ENCODE data around the gene UAP1. TPM values are rescaled to one million over a fixed set of nuclear protein-coding genes. Genes with fewer than 3 reads are reported as not detected.

UAP1 gene
- total RNA-seq, 1 donor from 2014 or later: 13.4 TPM

GRCh38 chr1:162631546-162632191, 70.1 kb downstream of the UAP1 start:
- intact Hi-C loops (cut with micrococcal nuclease): no loop called here
- no peaks in the 10 kb centered on the region for H3K36me3 Mint-ChIP-seq (ENCODE audit: low read depth)
- no peak for DNase-seq
- TF ChIP-seq, protein P1, sequence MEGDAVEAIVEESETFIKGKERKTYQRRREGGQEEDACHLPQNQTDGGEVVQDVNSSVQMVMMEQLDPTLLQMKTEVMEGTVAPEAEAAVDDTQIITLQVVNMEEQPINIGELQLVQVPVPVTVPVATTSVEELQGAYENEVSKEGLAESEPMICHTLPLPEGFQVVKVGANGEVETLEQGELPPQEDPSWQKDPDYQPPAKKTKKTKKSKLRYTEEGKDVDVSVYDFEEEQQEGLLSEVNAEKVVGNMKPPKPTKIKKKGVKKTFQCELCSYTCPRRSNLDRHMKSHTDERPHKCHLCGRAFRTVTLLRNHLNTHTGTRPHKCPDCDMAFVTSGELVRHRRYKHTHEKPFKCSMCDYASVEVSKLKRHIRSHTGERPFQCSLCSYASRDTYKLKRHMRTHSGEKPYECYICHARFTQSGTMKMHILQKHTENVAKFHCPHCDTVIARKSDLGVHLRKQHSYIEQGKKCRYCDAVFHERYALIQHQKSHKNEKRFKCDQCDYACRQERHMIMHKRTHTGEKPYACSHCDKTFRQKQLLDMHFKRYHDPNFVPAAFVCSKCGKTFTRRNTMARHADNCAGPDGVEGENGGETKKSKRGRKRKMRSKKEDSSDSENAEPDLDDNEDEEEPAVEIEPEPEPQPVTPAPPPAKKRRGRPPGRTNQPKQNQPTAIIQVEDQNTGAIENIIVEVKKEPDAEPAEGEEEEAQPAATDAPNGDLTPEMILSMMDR (IDR thresholded peaks at IDR 0.05): no peak
- ChIA-PET POLR2A (no interaction called here), CTCF (no interaction called here)
- H3K9me3 Mint-ChIP-seq: no peaks in the 10 kb centered on the region
- H3K4me3 Mint-ChIP-seq: no peak overlapping the region
- no peak overlapping the region for H3K27ac Mint-ChIP-seq
- H3K27me3 Mint-ChIP-seq: peaks cover 9% of the 10 kb centered on the region
- ATAC-seq (ENCODE audit: low read depth): no peak
- no peaks in the 10 kb centered on the region for H3K4me1 Mint-ChIP-seq

DNA sequence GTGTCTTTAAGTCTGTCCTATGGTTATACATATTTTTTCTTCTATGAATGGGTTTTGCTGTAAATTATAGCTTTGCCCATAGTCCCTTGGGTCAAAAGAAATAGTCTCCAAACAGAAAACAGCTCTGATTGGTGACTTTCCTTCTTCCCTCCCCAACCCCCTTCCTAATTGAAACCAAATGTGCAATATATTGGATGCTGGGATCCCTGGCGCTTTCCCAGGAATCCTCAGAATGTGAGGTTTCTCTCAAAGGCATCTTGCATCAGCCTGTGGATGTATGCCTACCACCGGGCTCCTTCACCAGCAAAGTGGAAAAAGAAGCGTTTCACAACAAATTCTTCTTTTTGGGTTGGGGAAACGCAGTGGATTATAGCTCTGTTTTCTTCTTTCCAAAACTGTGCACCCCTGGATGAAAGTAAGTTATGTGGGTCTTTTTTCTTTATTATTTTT, 70.7 kb downstream of the UAP1 start, which contains the start of gene DDR2:
TSS of gene DDR2 (plus strand) at position 248 of the 450 bp plus-strand sequence. CDS start 86,600 bp downstream, outside the sequence.
- CTCF ChIA-PET: no interaction called here
- POLR2A ChIA-PET: no interaction called here
- Mint-ChIP-seq H3K27ac (no peak within 1 kb of the TSS), H3K9me3 (no peaks in the 10 kb centered on the region), H3K27me3 (peaks cover 9% of the 10 kb centered on the region), H3K36me3 (ENCODE audit: low read depth) (no peaks in the 10 kb centered on the region), H3K4me3 (no peak within 1 kb of the TSS), H3K4me1 (no peaks in the 10 kb centered on the region)
- TF ChIP-seq, protein P1 (IDR thresholded peaks at IDR 0.05): no peak
- DNase-seq (no peak), ATAC-seq (ENCODE audit: low read depth) (no peak)
- intact Hi-C loops (cut with micrococcal nuclease): no loop called here

- H3K4me3 Mint-ChIP-seq: no peak overlapping the region
- ChIA-PET CTCF (no interaction called here), POLR2A (no interaction called here)
- no peaks in the 10 kb centered on the region for H3K9me3 Mint-ChIP-seq
- no peak for DNase-seq
- H3K27me3 Mint-ChIP-seq: peaks cover 8% of the 10 kb centered on the region
- intact Hi-C loops (cut with micrococcal nuclease): no loop called here
- no peaks in the 10 kb centered on the region for H3K36me3 Mint-ChIP-seq (ENCODE audit: low read depth)
- H3K4me1 Mint-ChIP-seq: no peaks in the 10 kb centered on the region
- no peak overlapping the region for H3K27ac Mint-ChIP-seq
- no peak for ATAC-seq (ENCODE audit: low read depth)
- TF ChIP-seq, protein P1 (IDR thresholded peaks at IDR 0.05): no peak
These were observed 71.2 kb downstream of the UAP1 start for GRCh38 chr1:162632698-162633080.

DNA sequence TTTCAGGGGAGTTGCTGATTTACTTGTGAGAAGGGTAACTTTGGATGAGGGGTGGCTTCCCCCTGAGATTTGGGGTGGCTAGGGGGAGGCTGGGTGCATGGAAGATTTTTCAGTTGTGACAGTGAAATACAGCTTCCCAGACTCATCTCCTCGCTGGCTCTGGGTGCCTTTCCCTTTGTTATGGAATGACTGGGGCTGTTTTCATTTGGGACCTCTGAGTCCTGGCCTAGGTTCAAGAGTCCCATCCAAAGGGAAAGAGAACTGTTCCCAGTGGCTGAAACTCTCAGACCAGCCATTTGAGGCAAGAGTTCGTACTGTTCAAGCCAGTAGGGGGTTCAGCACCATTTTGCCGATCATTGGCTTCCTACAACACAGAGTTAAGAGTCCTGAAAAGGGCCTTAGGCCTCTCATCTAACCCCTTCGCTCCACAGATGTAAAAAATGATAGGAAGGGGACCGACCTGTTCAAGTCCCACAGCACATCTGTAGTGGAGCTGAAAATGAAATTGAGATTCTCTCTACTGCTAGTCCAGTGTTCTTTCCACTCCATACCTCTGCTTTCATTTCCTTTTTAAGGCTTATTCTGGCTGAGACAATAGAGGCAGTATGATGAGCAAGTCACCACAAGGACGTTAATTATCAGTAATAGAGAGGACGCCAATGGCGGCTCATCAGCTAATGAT, 71.7 kb downstream of the UAP1 start:
- POLR2A ChIA-PET: no interaction called here
- H3K4me3 Mint-ChIP-seq: no peak overlapping the region
- H3K9me3 Mint-ChIP-seq: no peaks in the 10 kb centered on the region
- H3K36me3 Mint-ChIP-seq (ENCODE audit: low read depth): no peaks in the 10 kb centered on the region
- no peak overlapping the region for H3K27ac Mint-ChIP-seq
- ATAC-seq (ENCODE audit: low read depth): no peak
- no peaks in the 10 kb centered on the region for H3K4me1 Mint-ChIP-seq
- CTCF ChIA-PET: no interaction called here
- TF ChIP-seq, protein P1 (IDR thresholded peaks at IDR 0.05): no peak
- DNase-seq: no peak
- intact Hi-C loops (cut with micrococcal nuclease): no loop called here
- peaks cover 7% of the 10 kb centered on the region for H3K27me3 Mint-ChIP-seq

DNA sequence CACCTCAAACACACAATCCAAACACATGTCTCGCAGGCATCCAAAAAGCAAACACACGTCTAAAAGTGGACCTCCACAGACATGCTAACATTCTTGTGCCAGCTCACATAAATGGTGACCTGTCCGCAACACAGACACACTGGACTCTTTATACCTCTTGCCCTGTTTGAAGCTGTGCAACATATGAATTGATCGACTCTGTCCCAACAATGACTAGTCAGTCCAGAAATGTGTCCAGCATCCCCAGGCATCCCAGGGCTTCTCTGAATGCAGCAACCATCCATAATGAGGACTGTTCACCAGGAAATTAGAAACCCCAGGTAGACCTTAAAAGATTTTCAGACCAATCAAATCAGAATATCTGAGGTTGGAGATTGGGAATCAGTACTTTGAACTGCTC, 73.9 kb downstream of the UAP1 start:
- DNase-seq (no peak), ATAC-seq (ENCODE audit: low read depth) (no peak)
- TF ChIP-seq, protein P1 (IDR thresholded peaks at IDR 0.05): no peak
- POLR2A ChIA-PET: no interaction called here
- H3K27ac Mint-ChIP-seq: no peak overlapping the region
- H3K27me3 Mint-ChIP-seq: peaks cover 8% of the 10 kb centered on the region
- H3K36me3 Mint-ChIP-seq (ENCODE audit: low read depth): no peaks in the 10 kb centered on the region
- intact Hi-C loops (cut with micrococcal nuclease): no loop called here
- H3K4me3 Mint-ChIP-seq: no peak overlapping the region
- no peaks in the 10 kb centered on the region for H3K9me3 Mint-ChIP-seq
- peaks cover 2% of the 10 kb centered on the region for H3K4me1 Mint-ChIP-seq
- CTCF ChIA-PET: no interaction called here
